Esophagus squamous epithelium (tissue), 5 donors: ENCODE measurements around the gene ATAT1. TPM values are rescaled to one million over a fixed set of nuclear protein-coding genes. Genes with fewer than 3 reads are reported as not detected.

Experiments used
- DNase-seq: peaks from one replicate; lab custom pipeline; 2025; lab: John Stamatoyannopoulos, UW
- H3K27ac ChIP-seq, 4 donors: fragments of 200-600 bp; sonication (generic); one replicate each; pipeline ENCODE4 v1.5.1; 2016 to 2019; ENCODE audit warnings: mild to moderate bottlenecking in 1 of 4
- H3K27me3 ChIP-seq, 4 donors: fragments of 200-600 bp; sonication (generic); 1 replicate in 3 of 4; 2 replicates in 1 of 4; pipeline versions ENCODE4 v1.5.1 to v1.6.0; 2017 to 2021; ENCODE audit warnings: antibody characterized with exemption in 1 of 4
- H3K36me3 ChIP-seq, 3 donors: fragments of 200-600 bp; sonication (generic); one replicate each; pipeline ENCODE4 v1.5.1; 2016 to 2019
- H3K4me1 ChIP-seq, 3 donors: fragments of 200-600 bp; sonication (generic); one replicate each; pipeline ENCODE4 v1.5.1; 2017 to 2019
- H3K4me3 ChIP-seq, 4 donors: fragments of 200-600 bp; sonication (generic); 1 replicate in 3 of 4; 2 replicates in 1 of 4; pipeline ENCODE4 v1.5.1; 2016 to 2019; ENCODE audit warnings: mild to moderate bottlenecking in 2 of 4, moderate library complexity in 1 of 4
- H3K9me3 ChIP-seq, 3 donors: fragments of 200-600 bp; sonication (generic); one replicate each; pipeline ENCODE4 v1.5.1; 2016 to 2019
- POLR2A ChIP-seq, 4 donors: fragments of 450-650 bp; IDR thresholded peaks; one replicate each; pipeline ENCODE4 v1.6.1; 2017; ENCODE audit warnings: antibody characterized with exemption in 4 of 4, mild to moderate bottlenecking in 4 of 4, moderate library complexity in 3 of 4
- WGBS, 2 donors: methylation state at CpG; one replicate each; pipeline ENCODE4 v1.1.5; 2018; 5-methylcytosine and 5-hydroxymethylcytosine counted together
- intact Hi-C: fragments of 100-400 bp; cut with DNase I; formaldehyde crosslinking; loops from one replicate; pipeline ENCODE4 v1.15.0; 2022
- total RNA-seq, 4 donors: library from RNA; depleted of rRNA; stranded (reverse); fragments of >200 nt; gene quantifications; one replicate each; pipeline ENCODE4 v1.1.0, GENCODE V29; 2016
- TF ChIP-seq, protein P1 (sequence below), 6 experiments: fragments of 450-650 bp in 4 of 6; fragments of 200-600 bp in 2 of 6; sonication (generic) in 2 of 6; IDR thresholded peaks; one replicate each; pipeline ENCODE4 v1.5.1; 2016 to 2019; ENCODE audit warnings: antibody characterized with exemption in 6 of 6, mild to moderate bottlenecking in 4 of 6, moderate library complexity in 4 of 6
- donor health status: DM: yes; HTN: yes; CAD: no.

The ATAT1 gene
- total RNA-seq: 1 to 10 TPM; 5.0 to 6.7 (median 6.3) TPM

DNA sequence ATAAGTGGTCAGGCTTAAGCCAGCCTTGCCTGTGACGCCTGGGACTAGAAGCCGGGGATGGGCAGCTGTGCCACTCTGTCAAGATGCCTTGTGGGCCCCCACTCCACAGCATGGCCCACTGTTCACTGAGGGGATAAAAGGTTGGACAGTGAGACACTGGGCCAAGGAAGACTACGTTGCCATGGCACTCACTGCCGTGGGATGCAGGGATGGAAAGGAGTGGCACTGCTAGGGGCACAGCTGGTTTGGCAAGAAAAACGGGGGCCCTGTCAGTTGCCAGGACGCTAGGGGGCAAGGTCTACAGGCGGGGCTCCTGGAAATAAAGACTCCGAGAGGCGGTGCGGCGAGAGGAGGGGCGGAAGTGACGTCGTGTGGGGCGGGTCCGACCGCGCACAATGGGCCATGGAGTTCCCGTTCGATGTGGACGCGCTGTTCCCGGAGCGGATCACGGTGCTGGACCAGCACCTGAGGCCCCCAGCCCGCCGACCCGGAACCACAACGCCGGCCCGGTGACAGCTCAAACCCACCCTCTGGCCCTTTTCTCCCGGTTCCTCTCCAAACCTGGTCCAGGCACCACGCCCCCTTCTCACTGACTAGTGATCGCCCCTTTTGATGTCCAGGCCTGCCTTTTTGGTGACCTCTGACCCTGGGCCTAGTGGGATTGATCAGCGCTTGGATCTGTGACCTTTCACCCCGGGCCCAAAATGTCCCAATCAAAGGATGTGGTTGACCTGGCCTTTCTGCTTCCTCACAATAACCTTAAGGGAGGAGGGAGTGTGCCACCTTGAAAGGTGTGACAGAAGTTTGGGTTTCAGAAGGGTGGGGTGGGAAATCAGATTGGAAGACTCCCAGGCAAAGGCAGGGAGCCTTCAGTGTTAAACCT lies at the start of gene ATAT1:
TSS of gene ATAT1 (plus strand) at position 391 of the 883 bp plus-strand sequence.
- peaks cover 6 to 22% (median 12%) of the 10 kb centered on the region in 3 donors for H3K4me1 ChIP-seq
- no peaks in the 10 kb centered on the region for H3K27me3 ChIP-seq
- TF ChIP-seq POLR2A (IDR thresholded peaks at IDR 0.05): peak in 3 of 4 donors; percentile 22 to 66 (median 61)
- TF ChIP-seq, protein P1, sequence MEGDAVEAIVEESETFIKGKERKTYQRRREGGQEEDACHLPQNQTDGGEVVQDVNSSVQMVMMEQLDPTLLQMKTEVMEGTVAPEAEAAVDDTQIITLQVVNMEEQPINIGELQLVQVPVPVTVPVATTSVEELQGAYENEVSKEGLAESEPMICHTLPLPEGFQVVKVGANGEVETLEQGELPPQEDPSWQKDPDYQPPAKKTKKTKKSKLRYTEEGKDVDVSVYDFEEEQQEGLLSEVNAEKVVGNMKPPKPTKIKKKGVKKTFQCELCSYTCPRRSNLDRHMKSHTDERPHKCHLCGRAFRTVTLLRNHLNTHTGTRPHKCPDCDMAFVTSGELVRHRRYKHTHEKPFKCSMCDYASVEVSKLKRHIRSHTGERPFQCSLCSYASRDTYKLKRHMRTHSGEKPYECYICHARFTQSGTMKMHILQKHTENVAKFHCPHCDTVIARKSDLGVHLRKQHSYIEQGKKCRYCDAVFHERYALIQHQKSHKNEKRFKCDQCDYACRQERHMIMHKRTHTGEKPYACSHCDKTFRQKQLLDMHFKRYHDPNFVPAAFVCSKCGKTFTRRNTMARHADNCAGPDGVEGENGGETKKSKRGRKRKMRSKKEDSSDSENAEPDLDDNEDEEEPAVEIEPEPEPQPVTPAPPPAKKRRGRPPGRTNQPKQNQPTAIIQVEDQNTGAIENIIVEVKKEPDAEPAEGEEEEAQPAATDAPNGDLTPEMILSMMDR (IDR thresholded peaks at IDR 0.05): peak in 5 of 6 experiments; percentile 37 to 66 (median 50)
- H3K4me3 ChIP-seq: peak within 1 kb of the TSS; percentile 47 to 86 (median 58)
- H3K9me3 ChIP-seq: no peaks in the 10 kb centered on the region
- H3K36me3 ChIP-seq: peaks cover 11 to 84% (median 41%) of the 10 kb centered on the region in 3 donors
- peak; percentile 19 for DNase-seq
- peak within 1 kb of the TSS; percentile 93 to 97 (median 96) for H3K27ac ChIP-seq
- 2% methylated on average over 33 to 34 of the region's 36 CpGs for WGBS, 2 donors
- intact Hi-C loops: no loop called here

DNA sequence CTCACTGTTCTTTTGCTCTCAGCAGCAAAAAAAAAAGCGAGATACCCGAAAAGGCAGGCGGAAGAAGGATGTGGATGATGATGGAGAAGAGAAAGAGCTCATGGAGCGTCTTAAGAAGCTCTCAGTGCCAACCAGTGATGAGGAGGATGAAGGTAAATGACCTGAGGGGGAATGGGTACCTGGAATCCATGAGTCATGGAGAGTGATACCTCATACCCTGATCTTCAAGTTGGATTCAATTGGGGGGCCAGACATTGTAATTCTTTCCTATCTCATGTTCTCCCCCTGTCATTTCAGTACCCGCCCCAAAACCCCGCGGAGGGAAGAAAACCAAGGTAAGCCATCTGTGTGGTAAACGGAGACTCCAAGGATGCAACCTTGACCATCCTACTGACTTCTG lies 48.6 kb upstream of the ATAT1 start:
- TF ChIP-seq, protein P1 (IDR thresholded peaks at IDR 0.05): no peak
- no peak for TF ChIP-seq POLR2A (IDR thresholded peaks at IDR 0.05)
- peaks cover 5 to 28% (median 7%) of the 10 kb centered on the region in 3 donors for H3K4me1 ChIP-seq
- peaks cover 32 to 77% (median 52%) of the 10 kb centered on the region in 3 donors for H3K36me3 ChIP-seq
- intact Hi-C loops: no loop called here
- H3K27ac ChIP-seq: no peak overlapping the region
- H3K4me3 ChIP-seq: no peak overlapping the region
- 85 to 95% methylated on average over 5 to 8 of the region's 8 CpGs for WGBS, 2 donors
- no peaks in the 10 kb centered on the region for H3K9me3 ChIP-seq
- DNase-seq: no peak
- H3K27me3 ChIP-seq: no peaks in the 10 kb centered on the region

DNA sequence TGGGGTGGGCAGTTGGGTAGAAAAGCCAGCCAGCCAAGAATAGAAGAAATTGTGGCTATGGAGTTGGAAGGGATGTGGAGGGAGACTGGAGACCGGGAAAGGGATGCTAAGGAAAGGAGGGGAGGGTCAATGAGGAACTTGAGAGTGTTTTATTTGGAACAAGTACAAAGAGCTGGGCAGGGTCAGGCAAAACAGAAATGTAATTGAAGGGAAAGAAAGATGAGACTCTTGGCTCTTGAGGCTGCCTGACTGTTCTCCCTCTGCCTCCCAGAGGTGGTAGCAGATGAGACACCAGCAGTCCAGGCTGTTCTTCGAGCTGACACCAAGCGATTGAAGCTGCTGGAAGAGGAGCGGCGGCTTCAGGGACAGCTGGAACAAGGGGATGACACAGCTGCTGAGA lies 42.8 kb upstream of the ATAT1 start:
- Histone ChIP-seq H3K9me3 (no peaks in the 10 kb centered on the region), H3K4me3 (no peak overlapping the region), H3K27ac (no peak overlapping the region), H3K27me3 (no peaks in the 10 kb centered on the region), H3K4me1 (peaks cover 0 to 2% (median 0%) of the 10 kb centered on the region in 3 donors), H3K36me3 (peaks cover 56 to 100% (median 84%) of the 10 kb centered on the region in 3 donors)
- intact Hi-C loops: no loop called here
- TF ChIP-seq POLR2A (IDR thresholded peaks at IDR 0.05): no peak
- TF ChIP-seq, protein P1 (IDR thresholded peaks at IDR 0.05): no peak
- no peak for DNase-seq
- WGBS, 2 donors: 84 to 89% methylated on average over 5 of the region's 5 CpGs

DNA sequence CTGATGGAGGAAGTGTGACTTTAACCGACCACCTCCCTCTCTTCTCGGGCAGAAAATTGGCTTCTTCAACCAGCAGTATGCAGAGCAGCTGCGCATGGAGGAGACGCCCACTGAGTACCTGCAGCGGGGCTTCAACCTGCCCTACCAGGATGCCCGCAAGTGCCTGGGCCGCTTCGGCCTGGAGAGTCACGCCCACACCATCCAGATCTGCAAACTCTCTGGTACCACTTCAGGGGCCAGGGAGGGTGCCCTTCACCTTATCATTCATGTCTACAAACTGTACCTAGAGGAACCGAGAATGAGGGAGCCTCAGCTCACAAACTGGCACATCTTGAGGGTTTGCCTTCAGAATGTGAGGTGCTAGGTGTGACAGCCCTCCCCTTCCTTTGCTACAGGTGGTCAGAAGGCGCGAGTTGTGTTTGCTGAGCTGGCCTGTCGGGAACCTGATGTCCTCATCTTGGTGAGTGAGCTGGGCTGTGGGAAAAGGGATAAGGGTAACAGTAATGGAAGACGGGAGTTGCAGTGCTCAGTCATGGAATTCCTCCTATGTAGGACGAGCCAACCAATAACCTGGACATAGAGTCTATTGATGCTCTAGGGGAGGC lies 36.8 kb upstream of the ATAT1 start:
- intact Hi-C loops: loop anchor here (10.0 kb wide), 1 partner anchor 45 kb away; no protein-coding TSS in a partner anchor
- Histone ChIP-seq H3K4me3 (no peak overlapping the region), H3K27me3 (no peaks in the 10 kb centered on the region), H3K9me3 (no peaks in the 10 kb centered on the region), H3K36me3 (peaks cover 28 to 100% (median 54%) of the 10 kb centered on the region in 3 donors), H3K27ac (peak overlapping the region; percentile 80 to 85 (median 83)), H3K4me1 (peaks cover 19 to 41% (median 19%) of the 10 kb centered on the region in 3 donors)
- WGBS, 2 donors: 77 to 84% methylated on average over 12 to 14 of the region's 15 CpGs
- TF ChIP-seq POLR2A (IDR thresholded peaks at IDR 0.05): no peak
- TF ChIP-seq, protein P1 (IDR thresholded peaks at IDR 0.05): no peak
- no peak for DNase-seq
